K562 (cell line): ENCODE measurements around the gene WDR90. TPM values are rescaled to one million over a fixed set of nuclear protein-coding genes. Genes with fewer than 3 reads are reported as not detected.

Experiments
- ATAC-seq: fragments of 200-7000 bp; cut with Tn5 transposase; 3 replicates; pipeline ENCODE4 v1.9.1; 2020; ENCODE audit warnings: moderate library complexity
- BruUV-seq: library from RNA; stranded (reverse); fragments of 400-500 nt; replicated peaks from 2 replicates; lab custom pipeline; 2021; lab: Mats Ljungman, UMichigan
- CTCF ChIA-PET: fragments of 300-600 bp; formaldehyde crosslinking; extraction: SDS; loops from one replicate; lab custom pipeline; 2021; ENCODE audit warnings: low intra/inter-chr PET ratio; lab: Yijun Ruan, JAX
- POLR2A ChIA-PET: fragments of 300-600, 350-650 bp; sonication (Branson Sonifier 250); formaldehyde crosslinking; extraction: SDS; loops from one replicate; lab custom pipeline; 2021; ENCODE audit warnings: antibody characterized with exemption, inconsistent platforms; lab: Yijun Ruan, JAX
- DNase-seq, 4 experiments: peaks; one replicate each; pipeline versions ENCODE4 v3.0.0 to v3.0.0-alpha.2; 2011 to 2018; ENCODE audit warnings: low spot score in 3 of 4, mixed read lengths in 3 of 4; ENCODE audit errors: extremely low read depth in 1 of 4
- FAIRE-seq: peaks from 2 replicates; lab custom pipeline; 2011; peaks lifted over from hg19 to GRCh38; lab: Jason Lieb, UNC
- H2AFZ ChIP-seq: 2 replicates; pipeline ENCODE4 v1.6.0; 2011; ENCODE audit warnings: low read depth, low read length, control low read depth, inconsistent platforms
- H3K27ac ChIP-seq: fragments of 200-600 bp; 3 replicates; pipeline ENCODE4 v1.8.0; 2011; ENCODE audit warnings: low read depth, mild to moderate bottlenecking, control low read depth, inconsistent platforms, low read length, moderate library complexity, mixed read lengths; ENCODE audit errors: extremely low read depth
- H3K27me3 ChIP-seq, 2 experiments: fragments of 300-600 bp in 1 of 2; 2 replicates in 1 of 2; 3 replicates in 1 of 2; pipeline versions ENCODE4 v1.6.0 to v1.8.0; 2011; ENCODE audit warnings: inconsistent platforms in 2 of 2, low read length in 2 of 2, mild to moderate bottlenecking in 1 of 2, mixed read lengths in 1 of 2, moderate library complexity in 1 of 2; ENCODE audit not compliant: control insufficient read depth in 2 of 2, insufficient read depth in 2 of 2
- H3K36me3 ChIP-seq: fragments of 300-600 bp; 3 replicates; pipeline ENCODE4 v1.8.0; 2011; ENCODE audit warnings: mild to moderate bottlenecking, low read length, inconsistent platforms; ENCODE audit not compliant: control insufficient read depth, insufficient read depth
- H3K4me1 ChIP-seq, 2 experiments: fragments of 200-600 bp in 1 of 2; replicated peaks in 1 of 2; 2 replicates in 1 of 2; 3 replicates in 1 of 2; pipeline versions ENCODE4 v1.5.1 to v1.8.0; 2011; ENCODE audit warnings: inconsistent platforms in 2 of 2, low read length in 2 of 2, mild to moderate bottlenecking in 1 of 2, mixed read lengths in 1 of 2, moderate library complexity in 1 of 2; ENCODE audit not compliant: control insufficient read depth in 2 of 2, insufficient read depth in 2 of 2
- H3K4me2 ChIP-seq: 2 replicates; pipeline ENCODE4 v1.6.1; 2011; ENCODE audit warnings: low read length, control low read depth, inconsistent platforms, mixed read lengths; ENCODE audit not compliant: insufficient read depth
- H3K4me3 ChIP-seq: fragments of 200-600 bp; sonication (generic), shearing (Covaris generic); 2 replicates; pipeline ENCODE4 v1.5.1; 2016; ENCODE audit warnings: control low read depth, inconsistent platforms
- H3K79me2 ChIP-seq: fragments of 200-600 bp; 3 replicates; pipeline ENCODE4 v1.8.0; 2011; ENCODE audit warnings: low read length, inconsistent platforms; ENCODE audit not compliant: control insufficient read depth, insufficient read depth
- H3K9ac ChIP-seq, 2 experiments: 2 replicates each; pipeline versions ENCODE4 v1.6.0 to v1.6.1; 2011; ENCODE audit warnings: low read depth in 2 of 2, low read length in 2 of 2, control low read depth in 1 of 2, inconsistent platforms in 1 of 2, mild to moderate bottlenecking in 1 of 2, mixed read lengths in 1 of 2; ENCODE audit not compliant: insufficient read depth in 1 of 2
- H3K9me1 ChIP-seq: one replicate; pipeline ENCODE4 v1.6.0; 2011; ENCODE audit warnings: inconsistent platforms, mild to moderate bottlenecking, low read length, moderate library complexity; ENCODE audit not compliant: control insufficient read depth, insufficient read depth
- H3K9me3 ChIP-seq: replicated peaks from 2 replicates; pipeline ENCODE4 v1.5.1; 2011; ENCODE audit warnings: low read depth, low read length, inconsistent platforms; ENCODE audit not compliant: control insufficient read depth, insufficient read depth
- H4K20me1 ChIP-seq: replicated peaks from 2 replicates; pipeline ENCODE4 v1.6.1; 2011; ENCODE audit warnings: low read length, inconsistent platforms, mixed read lengths; ENCODE audit not compliant: control insufficient read depth, insufficient read depth
- ZMIZ1 ChIP-seq, 2 experiments: fragments of 150-350 bp in 1 of 2; IDR thresholded peaks; 2 replicates each; pipeline ENCODE4 v1.6.1; 2012 to 2016; ENCODE audit warnings: low read depth in 2 of 2, low read length in 2 of 2, mild to moderate bottlenecking in 1 of 2, moderate library complexity in 1 of 2
- ZNF263 ChIP-seq: sonication (generic); formaldehyde crosslinking; IDR thresholded peaks from 2 replicates; pipeline ENCODE4 v1.8.0; 2022; ENCODE audit warnings: mild to moderate bottlenecking, missing genetic modification reagents, borderline replicate concordance
- WGBS: fragments of 100-300 bp; shearing (Covaris generic); methylation state at CpG from one replicate; pipeline ENCODE4 v1.1.6; 2016; ENCODE audit warnings: low coverage, mixed read lengths; ENCODE audit not compliant: insufficient coverage; ENCODE audit errors: missing lambda C conversion rate; 5-methylcytosine and 5-hydroxymethylcytosine counted together
- in situ Hi-C: fragments of 300-500 bp; cut with MboI; formaldehyde crosslinking; loops from 4 replicates; pipeline ENCODE4 v1.15.0; 2018; ENCODE audit warnings: inconsistent platforms, mixed read lengths
- intact Hi-C: fragments of 100-400 bp; cut with micrococcal nuclease; formaldehyde crosslinking; loops from 2 replicates; pipeline ENCODE4 v1.14.2; 2022
- polyA plus RNA-seq, 8 experiments: library from polyadenylated mRNA; depleted of rRNA in 4 of 8; stranded (reverse) in 5 of 8; unstranded in 3 of 8; fragments of >200 nt; fragmentation: Nextera tagmentation in 2 of 8; fragmentation: Illumina TruSeq in 1 of 8; extraction: Ambion mirVana in 2 of 8; extraction: Trizol in 1 of 8; gene quantifications; 2 replicates each; pipeline versions ENCODE4 v1.2.1 to v1.2.3, GENCODE V29; 2011 to 2014; ENCODE audit warnings: inconsistent platforms in 1 of 8, missing spikeins in 1 of 8
- total RNA-seq, 7 experiments: library from RNA; depleted of rRNA in 6 of 7; stranded (reverse); fragments of >200 nt in 6 of 7; fragmentation: Illumina TruSeq in 2 of 7; extraction: Trizol in 2 of 7; gene quantifications; 2 replicates each; pipeline versions ENCODE4 v1.2.1 to v1.2.3, GENCODE V29; 2011 to 2021; ENCODE audit warnings: low replicate concordance in 1 of 7

WDR90 gene
- total and polyA plus RNA-seq, 9 of the 15 experiments (the other 6 are each of a cell fraction or from before 2014, with no cell fraction given): 0.44 to 12.6 (median 3.3) TPM

GRCh38 chr16:708019-708418, 58.9 kb downstream of the WDR90 start:
- BruUV-seq: no TSS peak
- in situ Hi-C loops (no loop called here), intact Hi-C loops (no loop called here)
- H3K9me1 ChIP-seq: no peaks in the 10 kb centered on the region
- H3K27me3 ChIP-seq: peaks cover 0 to 27% of the 10 kb centered on the region in 2 experiments; a peak in 3 of 5 replicates
- no peak overlapping the region for H2AFZ ChIP-seq
- H4K20me1 ChIP-seq: peaks cover 26% of the 10 kb centered on the region; the same call in 1 of the 2 replicates
- no peaks in the 10 kb centered on the region for H3K36me3 ChIP-seq
- peak; percentile 93 for TF ChIP-seq ZNF263 (CRISPR knock-in tag)
- no peak for TF ChIP-seq ZMIZ1 (IDR thresholded peaks at IDR 0.05; ENCODE audit: low read depth in 2 of 2, low read length in 2 of 2)
- H3K9me3 ChIP-seq: no peaks in the 10 kb centered on the region
- H3K79me2 ChIP-seq: no peaks in the 10 kb centered on the region
- WGBS: 0% methylated on average over 3 of the region's 3 CpGs
- FAIRE-seq (no peak), DNase-seq (no peak), ATAC-seq (no peak)
- H3K27ac ChIP-seq: no peak overlapping the region
- POLR2A ChIA-PET: interaction anchor here (0.7 to 1.0 kb wide), 3 partner anchors 28 to 171 kb away, joined by 3 read pairs; no protein-coding TSS in a partner anchor
- H3K4me3 ChIP-seq: no peak overlapping the region
- H3K4me2 ChIP-seq: no peak overlapping the region
- no peak overlapping the region for H3K9ac ChIP-seq
- peaks cover 0 to 65% of the 10 kb centered on the region in 2 experiments; a peak in 3 of 5 replicates for H3K4me1 ChIP-seq
- CTCF ChIA-PET: interaction anchor here (0.6 kb wide), 1 partner anchor 81 kb away, joined by 5 read pairs; no protein-coding TSS in a partner anchor
